Panc1 (cell line): ENCODE data around the gene KDM4B. TPM values are rescaled to one million over a fixed set of nuclear protein-coding genes. Genes with fewer than 3 reads are reported as not detected.
A peak's percentile ranks its signal among the peaks of the same experiment; 100 is the strongest.

Source experiments
- ATAC-seq: fragments of 200-7000 bp; cut with Tn5 transposase; 2 replicates; pipeline ENCODE4 v1.9.1; 2020; ENCODE audit warnings: mild to moderate bottlenecking, moderate library complexity
- BruUV-seq: library from RNA; stranded (reverse); fragments of 400-500 nt; replicated peaks from 2 replicates; lab custom pipeline; 2021; lab: Mats Ljungman, UMichigan
- CTCF ChIA-PET: fragments of 300-600 bp; sonication (Branson Sonifier 250); formaldehyde crosslinking; loops from one replicate; lab custom pipeline; 2022; ENCODE audit warnings: antibody characterized with exemption; lab: Charles Lee
- POLR2A ChIA-PET: fragments of 300-600 bp; sonication (Branson Sonifier 250); formaldehyde crosslinking; loops from one replicate; lab custom pipeline; 2022; ENCODE audit warnings: antibody characterized with exemption; lab: Charles Lee
- DNase-seq: peaks from one replicate; pipeline ENCODE4 v3.0.0-alpha.2; 2010; ENCODE audit warnings: low read depth, low spot score
- H3K27ac ChIP-seq: 2 replicates; pipeline ENCODE4 v1.5.1; 2011; ENCODE audit warnings: mild to moderate bottlenecking, low read length, inconsistent platforms
- H3K27me3 ChIP-seq: fragments of 200-500 bp; sonication (Bioruptor generic); 2 replicates; pipeline ENCODE4 v1.6.0; 2014; ENCODE audit warnings: low read length, inconsistent platforms; ENCODE audit not compliant: control insufficient read depth, insufficient read depth
- H3K36me3 ChIP-seq: fragments of 200-500 bp; sonication (Bioruptor generic); 2 replicates; pipeline ENCODE4 v1.5.1; 2014; ENCODE audit warnings: inconsistent platforms, mild to moderate bottlenecking, low read length, moderate library complexity; ENCODE audit not compliant: control insufficient read depth, insufficient read depth
- H3K4me1 ChIP-seq: 2 replicates; pipeline ENCODE4 v1.5.1; 2011; ENCODE audit warnings: inconsistent platforms, mild to moderate bottlenecking, low read length, moderate library complexity; ENCODE audit not compliant: control insufficient read depth, insufficient read depth
- H3K4me3 ChIP-seq, 2 experiments: 2 replicates each; pipeline ENCODE4 v1.5.1; 2011 to 2012; ENCODE audit warnings: low read depth in 2 of 2, low read length in 2 of 2, mild to moderate bottlenecking in 2 of 2, inconsistent platforms in 1 of 2, moderate library complexity in 1 of 2
- H3K9me3 ChIP-seq: fragments of 200-500 bp; sonication (Bioruptor generic); 2 replicates; pipeline ENCODE4 v1.5.1; 2014; ENCODE audit warnings: low read depth, mild to moderate bottlenecking, inconsistent platforms, low read length, moderate library complexity; ENCODE audit not compliant: control insufficient read depth, insufficient read depth
- CTCF ChIP-seq: fragments of 450-650 bp; IDR thresholded peaks from 2 replicates; pipeline ENCODE4 v1.5.1; 2017; ENCODE audit warnings: mild to moderate bottlenecking
- POLR2AphosphoS5 ChIP-seq: IDR thresholded peaks from 2 replicates; pipeline ENCODE4 v1.6.1; 2012; ENCODE audit warnings: mild to moderate bottlenecking, low read depth, low read length, moderate library complexity
- REST ChIP-seq, 2 experiments: IDR thresholded peaks; 2 replicates each; pipeline ENCODE4 v1.6.1; 2011 to 2012; ENCODE audit warnings: low read depth in 2 of 2, control low read depth in 1 of 2, low read length in 1 of 2, mild to moderate bottlenecking in 1 of 2, moderate library complexity in 1 of 2; ENCODE audit not compliant: insufficient read depth in 1 of 2
- SIN3A ChIP-seq: IDR thresholded peaks from 2 replicates; pipeline ENCODE4 v1.6.1; 2012; ENCODE audit warnings: low read depth, mild to moderate bottlenecking, low read length, moderate library complexity, borderline replicate concordance; ENCODE audit not compliant: insufficient read depth
- TCF7L2 ChIP-seq: IDR thresholded peaks from 2 replicates; pipeline ENCODE4 v1.6.1; 2011; ENCODE audit warnings: mild to moderate bottlenecking, low read depth, low read length, inconsistent platforms
- in situ Hi-C: cut with HindIII; loops from 2 replicates; pipeline ENCODE4 v1.10.0; 2016; ENCODE audit warnings: low sequenced_read_pairs, low pct_unique_long_range_greater_than_20kb
- intact Hi-C: fragments of 100-400 bp; cut with micrococcal nuclease; formaldehyde crosslinking; loops from one replicate; pipeline ENCODE4 v1.10.0; 2022; ENCODE audit not compliant: unreplicated experiment
- total RNA-seq: library from RNA; stranded (reverse); gene quantifications from one replicate; pipeline ENCODE4 v1.2.1, GENCODE V29; 2021; ENCODE audit not compliant: unreplicated experiment

KDM4B gene
- total RNA-seq, 1 experiment from 2014 or later: 18.4 TPM

- DNase-seq (no peak), ATAC-seq (no peak)
- Histone ChIP-seq H3K4me3 (no peak overlapping the region), H3K4me1 (no peaks in the 10 kb centered on the region), H3K9me3 (no peaks in the 10 kb centered on the region), H3K36me3 (no peaks in the 10 kb centered on the region), H3K27me3 (no peaks in the 10 kb centered on the region), H3K27ac (no peak overlapping the region)
- intact Hi-C loops: no loop called here
- ChIA-PET POLR2A (no interaction called here), CTCF (no interaction called here)
- no peak for TF ChIP-seq TCF7L2
- no peak for TF ChIP-seq SIN3A
- no peak for TF ChIP-seq POLR2AphosphoS5
- no peak for TF ChIP-seq CTCF
- no peak for TF ChIP-seq REST (IDR thresholded peaks at IDR 0.05; ENCODE audit: insufficient read depth in 1 of 2, low read depth in 2 of 2, low read length in 1 of 2)
- no TSS peak for BruUV-seq
- in situ Hi-C loops: no loop called here
Observed at GRCh38 chr19:5098646-5099045, 129.7 kb downstream of the KDM4B start.

- H3K36me3 ChIP-seq: no peaks in the 10 kb centered on the region
- no peaks in the 10 kb centered on the region for H3K9me3 ChIP-seq
- H3K4me1 ChIP-seq: no peaks in the 10 kb centered on the region
- no peaks in the 10 kb centered on the region for H3K27me3 ChIP-seq
- POLR2A ChIA-PET: no interaction called here
- intact Hi-C loops: no loop called here
- DNase-seq: no peak
- in situ Hi-C loops: no loop called here
- no peak overlapping the region for H3K4me3 ChIP-seq
- no peak for TF ChIP-seq CTCF
- TF ChIP-seq POLR2AphosphoS5: no peak
- no peak for TF ChIP-seq SIN3A
- no peak for TF ChIP-seq REST (IDR thresholded peaks at IDR 0.05; ENCODE audit: insufficient read depth in 1 of 2, low read depth in 2 of 2, low read length in 1 of 2)
- TF ChIP-seq TCF7L2: no peak
- no peak overlapping the region for H3K27ac ChIP-seq
- CTCF ChIA-PET: no interaction called here
- BruUV-seq: TSS peak; percentile 22
- ATAC-seq: no peak
Observed at GRCh38 chr19:5099701-5100221, 130.8 kb downstream of the KDM4B start.
